ENCODE results near the gene ABI1. TPM values are rescaled to one million over a fixed set of nuclear protein-coding genes. Genes with fewer than 3 reads are reported as not detected.

The ABI1 gene
- total and polyA plus RNA-seq, 9 of the 15 experiments (the other 6 are each of a cell fraction or from before 2014, with no cell fraction given): 22.1 to 52.3 (median 39.0) TPM

- TF ChIP-seq SMC3 (conservative IDR thresholded peaks at IDR 0.05; ENCODE audit: insufficient read depth, low read depth, low read length) (no peak), CC2D1A (IDR thresholded peaks at IDR 0.05) (no peak), TAF1 (IDR thresholded peaks at IDR 0.05; ENCODE audit: control insufficient read depth, extremely low read depth, insufficient read depth, low read length, severe bottlenecking) (peak; percentile 74), GTF2B (IDR thresholded peaks at IDR 0.05; ENCODE audit: extremely low read depth, insufficient read length) (no peak), CUX1 (CRISPR knock-in tag; IDR thresholded peaks at IDR 0.05) (no peak), POLR2B (IDR thresholded peaks at IDR 0.05; ENCODE audit: low read depth, partially characterized antibody) (peak; percentile 8), ETV5 (CRISPR knock-in tag; IDR thresholded peaks at IDR 0.05; ENCODE audit: low read depth) (0 out of 2 replicates have a peak, but pooled peaks have one; percentile 3), TOE1 (IDR thresholded peaks at IDR 0.05; ENCODE audit: borderline replicate concordance) (no peak), TOE1 (CRISPR knock-in tag; IDR thresholded peaks at IDR 0.05; ENCODE audit: borderline replicate concordance, low read depth) (no peak), CAMTA2 (CRISPR knock-in tag; conservative IDR thresholded peaks at IDR 0.05) (no peak), TAF7 (tag; IDR thresholded peaks at IDR 0.05) (no peak), MNT (conservative IDR thresholded peaks at IDR 0.05) (peak in 1 of 2 experiments; percentile 51; a peak in 1 of 4 replicates), DIDO1 (tag; IDR thresholded peaks at IDR 0.05; ENCODE audit: low read depth) (no peak), CTCFL (IDR thresholded peaks at IDR 0.05; ENCODE audit: borderline replicate concordance, insufficient read depth, low read depth, low read length, poor library complexity, severe bottlenecking) (no peak), BCL6 (CRISPR knock-in tag; IDR thresholded peaks at IDR 0.05) (no peak), GABPA (tag; conservative IDR thresholded peaks at IDR 0.05; ENCODE audit: low read depth) (no peak), ARID1B (IDR thresholded peaks at IDR 0.05) (peak; percentile 12; the same call in 1 of the 2 replicates), SIN3A (IDR thresholded peaks at IDR 0.05; ENCODE audit: borderline replicate concordance in 2 of 2, control insufficient read depth in 1 of 2, low read depth in 2 of 2, low read length in 2 of 2) (peak in 1 of 2 experiments; percentile 61; a peak in 1 of 4 replicates), ZNF444 (CRISPR knock-in tag; IDR thresholded peaks at IDR 0.05) (no peak)
Observed at GRCh38 chr10:26860102-26860442, 686 bp downstream of the ABI1 start (continued).
